A172 (cell line): ENCODE data around the gene SDHB. TPM values are rescaled to one million over a fixed set of nuclear protein-coding genes. Genes with fewer than 3 reads are reported as not detected.

Experiments
- DNase-seq: peaks from one replicate; pipeline ENCODE4 v3.0.0-alpha.2; 2015; ENCODE audit warnings: low spot score
- total RNA-seq: library from RNA; depleted of rRNA; stranded (reverse); fragments of >200 nt; shearing (Covaris generic); gene quantifications from 2 replicates; pipeline ENCODE4 v1.2.3, GENCODE V29; 2014; rRNA removed

The SDHB gene
- 186 and 241 TPM in 2 replicates for total RNA-seq

DNA sequence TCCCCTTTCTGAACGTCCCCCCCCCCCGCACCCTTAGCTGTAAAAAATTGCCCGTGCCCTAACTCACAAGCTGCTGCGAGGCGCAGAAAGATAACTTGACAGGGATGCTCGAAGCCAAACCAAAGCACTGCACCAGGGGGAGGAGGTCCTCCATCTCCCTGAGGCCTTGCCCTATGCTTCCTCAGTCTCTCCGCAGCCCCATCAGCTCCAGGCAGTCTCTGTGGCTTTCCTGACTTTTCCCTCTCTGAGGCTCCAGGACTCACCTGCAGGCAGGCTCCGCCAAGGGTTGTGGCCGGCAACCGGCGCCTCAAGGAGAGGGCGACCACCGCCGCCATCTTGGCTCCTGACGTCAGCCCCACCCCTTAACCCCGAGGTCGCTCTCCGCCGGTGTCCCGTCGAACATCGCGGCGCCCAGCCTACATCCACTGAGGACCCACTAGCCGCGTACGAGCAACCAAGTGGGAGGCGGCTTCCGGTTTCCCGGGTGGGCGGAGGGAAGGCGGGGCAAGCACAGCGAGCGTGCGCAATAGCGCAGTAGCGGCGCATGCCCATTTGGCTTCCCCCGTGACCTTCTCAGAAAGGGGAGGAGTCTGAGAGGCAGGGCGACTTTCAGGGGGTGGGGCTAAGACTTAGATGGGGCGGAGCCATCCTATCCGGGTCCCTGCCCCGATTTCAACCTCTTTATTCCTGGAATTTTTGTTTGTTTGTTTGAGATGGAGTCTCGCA is at the start of gene SDHB:
Gene SDHB, minus strand, starts transcription at position 348 of the 726 bp plus-strand sequence. Its CDS starts 13 bp downstream, at position 335.
- DNase-seq: peak; percentile 87

DNA sequence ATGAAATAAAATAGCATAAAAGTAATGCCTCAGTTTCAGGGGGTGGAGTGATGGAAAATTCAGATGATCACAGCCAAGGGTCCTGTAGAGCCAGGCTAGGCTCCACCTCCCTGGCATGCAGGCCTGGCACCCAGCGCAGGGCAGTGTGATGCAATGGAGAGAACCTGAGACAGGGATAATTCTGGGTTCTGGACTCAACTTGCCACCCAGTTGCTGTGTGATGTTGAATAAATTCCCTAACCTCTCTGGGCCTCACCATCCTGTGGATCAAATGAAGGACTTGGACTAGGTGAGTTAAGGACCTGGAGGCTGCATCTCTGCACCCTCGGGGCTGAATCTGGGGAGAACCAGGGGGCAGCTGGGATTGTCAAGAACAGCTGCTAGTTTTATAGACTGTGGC is 48.4 kb upstream of the SDHB start:
- DNase-seq: no peak

DNA sequence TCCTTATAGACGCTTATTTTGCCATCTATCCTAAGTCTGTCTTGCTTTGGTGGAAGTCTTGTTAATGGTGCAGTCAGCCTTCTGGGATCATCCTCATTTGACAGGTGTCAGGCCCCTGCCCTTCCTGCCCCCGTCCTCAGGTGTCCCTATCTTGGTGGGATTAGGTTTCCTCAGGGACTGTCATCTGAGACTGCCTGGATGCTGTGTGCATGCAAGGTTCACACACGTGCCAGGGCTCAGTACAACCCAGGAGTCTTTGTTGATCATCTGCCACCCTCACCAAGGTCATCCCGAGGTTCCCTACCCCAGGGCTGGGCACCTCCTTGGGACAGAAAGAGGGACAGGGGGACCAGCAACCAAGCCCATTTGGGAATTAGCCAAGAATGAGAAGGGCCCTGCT is 47.4 kb upstream of the SDHB start:
- DNase-seq: no peak

DNA sequence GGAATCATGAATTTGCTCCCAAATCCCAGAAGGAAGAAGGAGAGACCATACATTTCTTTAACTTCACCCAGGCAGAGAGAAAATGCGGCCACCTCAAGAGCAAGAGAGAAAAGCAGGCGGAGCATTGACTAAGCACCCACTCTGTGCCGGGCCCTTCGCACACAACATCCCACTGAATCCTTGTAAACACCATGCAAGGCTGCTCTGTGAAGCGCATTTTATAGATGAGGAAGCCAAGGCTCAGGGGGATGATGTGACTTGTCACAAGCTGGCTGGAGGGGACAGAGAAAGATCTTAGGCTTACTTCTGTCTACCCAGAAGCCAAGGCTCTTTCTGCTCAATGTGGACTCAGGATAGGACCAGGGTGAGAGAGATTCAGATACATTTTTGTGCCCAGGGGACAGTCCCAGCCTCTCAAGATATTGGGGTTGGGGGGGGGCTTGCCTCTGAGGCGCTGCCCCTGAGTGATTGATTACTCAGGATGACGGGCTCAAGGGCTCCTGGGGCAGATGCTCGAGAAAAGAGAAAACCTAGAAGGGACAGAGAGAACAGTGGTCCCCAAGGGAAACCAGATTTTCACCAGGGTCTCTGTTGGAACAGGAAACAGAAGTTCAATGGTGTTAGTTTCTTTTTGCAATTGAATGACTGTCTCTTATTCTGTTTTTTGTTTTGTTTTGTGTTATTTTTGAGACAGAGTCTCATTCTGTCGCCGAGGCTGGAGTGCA is 45.9 kb upstream of the SDHB start:
- no peak for DNase-seq

DNA sequence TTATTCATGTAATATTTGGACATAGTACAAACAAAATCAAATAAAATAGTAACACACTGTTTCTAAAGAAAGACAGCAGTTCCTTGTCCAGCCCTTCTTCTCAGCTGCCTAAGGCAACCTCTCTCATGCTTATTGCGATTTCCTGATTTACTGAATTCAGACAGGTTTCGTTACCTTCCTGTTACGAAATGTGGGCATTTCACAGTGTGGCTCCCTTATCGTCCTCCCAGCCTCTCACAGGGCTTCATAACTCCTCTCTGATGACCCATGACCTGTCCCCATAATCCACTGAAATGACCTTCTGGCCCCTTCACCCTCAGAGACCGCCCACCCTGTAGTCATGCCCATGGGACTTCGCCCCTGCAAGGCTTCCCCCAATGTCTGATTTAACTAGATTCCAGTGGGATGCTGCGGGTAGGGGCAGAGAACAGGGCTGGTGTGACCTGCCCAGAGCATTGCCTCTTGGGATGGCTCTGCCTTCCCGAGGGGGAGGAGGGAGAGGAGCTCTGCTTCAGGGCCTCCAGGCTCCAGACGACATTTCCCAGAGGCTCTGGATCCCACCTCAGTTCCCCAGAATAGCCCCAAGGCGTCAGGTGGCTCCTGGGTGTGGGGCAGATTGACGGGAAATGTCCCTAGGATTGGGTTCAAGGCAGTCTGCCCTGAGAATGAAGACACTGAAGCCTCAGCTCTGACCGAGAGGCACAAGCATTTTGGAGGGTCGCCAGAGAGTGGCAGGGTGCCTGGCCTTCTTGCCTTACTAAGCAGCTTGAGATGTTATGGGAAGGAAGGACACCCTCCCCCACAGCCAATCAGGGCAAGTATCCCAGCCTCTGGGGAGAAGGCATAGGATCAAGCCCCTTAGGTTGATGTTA is 44.9 kb upstream of the SDHB start:
- DNase-seq: no peak

DNA sequence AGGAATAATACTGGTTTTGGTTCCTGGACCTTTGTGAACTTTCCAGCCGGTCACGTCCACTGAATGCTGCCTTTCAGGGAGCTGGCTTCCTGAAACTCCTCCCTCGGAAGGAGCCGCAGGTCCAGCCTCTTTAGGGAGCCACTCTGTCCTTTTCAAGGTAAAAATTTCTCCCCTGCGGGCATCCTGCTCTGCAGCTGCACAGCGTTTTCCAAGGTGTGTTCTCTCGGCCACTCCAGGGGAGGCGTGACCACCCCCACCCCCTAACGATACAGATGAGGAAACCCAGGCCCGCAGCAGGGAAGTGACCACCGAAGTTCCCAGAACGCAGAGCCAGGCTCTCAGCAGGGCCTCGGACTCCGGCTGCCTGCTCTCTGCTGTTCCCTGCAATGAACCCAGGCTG is 44.0 kb upstream of the SDHB start:
- DNase-seq: no peak

DNA sequence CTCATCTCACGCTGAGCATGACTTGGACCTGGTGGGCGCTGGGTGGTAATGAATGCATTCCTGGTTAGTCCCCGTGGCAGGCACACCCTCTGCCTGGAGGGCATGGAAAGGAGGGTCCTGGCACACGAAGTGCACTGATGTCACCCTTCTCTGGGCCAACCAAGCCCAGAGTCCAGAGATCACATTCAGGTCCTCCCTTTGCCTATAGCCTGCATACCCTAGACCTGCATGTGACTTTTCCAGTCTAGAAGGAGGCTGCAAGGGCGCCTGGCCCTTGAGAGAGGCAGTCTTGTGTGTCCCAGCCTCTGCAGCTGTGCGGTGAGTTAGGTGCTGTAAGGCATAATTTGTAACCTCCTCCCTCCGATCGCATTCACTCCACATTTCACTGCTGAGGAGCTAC is 43.3 kb upstream of the SDHB start:
- no peak for DNase-seq

DNA sequence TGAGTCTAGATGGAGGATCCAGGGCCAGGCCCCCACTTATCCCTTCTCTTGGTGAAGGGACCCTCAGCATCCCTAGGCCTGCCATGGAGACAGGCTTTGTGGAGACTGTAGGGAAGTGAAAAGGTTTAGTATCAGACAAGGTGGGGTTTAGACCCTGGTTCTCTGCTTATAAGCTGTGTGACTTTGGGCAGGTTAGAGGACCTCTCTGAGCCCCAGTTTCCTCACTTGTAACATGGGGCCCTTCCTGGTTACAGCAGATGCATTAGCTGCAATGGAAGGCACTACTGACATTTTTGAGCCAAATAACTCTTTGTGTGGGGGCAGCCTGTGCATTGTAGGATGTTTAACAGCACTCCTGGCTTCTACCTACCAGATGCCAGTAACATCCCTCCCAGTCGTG is 42.8 kb upstream of the SDHB start:
- no peak for DNase-seq

DNA sequence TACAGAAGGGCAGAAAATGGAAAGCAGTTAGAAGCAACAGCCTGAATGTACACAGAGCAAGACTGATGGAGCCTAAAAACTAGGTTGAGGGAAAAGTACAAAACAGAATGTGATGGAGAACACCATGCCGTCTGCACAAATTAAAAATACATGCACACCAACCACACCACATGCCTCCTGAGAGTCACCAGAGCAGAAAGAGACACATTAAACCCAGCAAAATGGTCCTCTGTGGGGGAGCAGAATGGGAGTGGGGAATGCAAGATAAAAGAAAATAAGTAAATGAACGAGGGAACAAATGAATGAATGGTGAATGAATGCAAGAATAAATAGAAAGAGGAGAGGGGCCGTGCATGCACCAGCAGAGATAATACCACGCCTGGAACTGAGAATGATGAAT is 41.3 kb upstream of the SDHB start:
- DNase-seq: no peak

DNA sequence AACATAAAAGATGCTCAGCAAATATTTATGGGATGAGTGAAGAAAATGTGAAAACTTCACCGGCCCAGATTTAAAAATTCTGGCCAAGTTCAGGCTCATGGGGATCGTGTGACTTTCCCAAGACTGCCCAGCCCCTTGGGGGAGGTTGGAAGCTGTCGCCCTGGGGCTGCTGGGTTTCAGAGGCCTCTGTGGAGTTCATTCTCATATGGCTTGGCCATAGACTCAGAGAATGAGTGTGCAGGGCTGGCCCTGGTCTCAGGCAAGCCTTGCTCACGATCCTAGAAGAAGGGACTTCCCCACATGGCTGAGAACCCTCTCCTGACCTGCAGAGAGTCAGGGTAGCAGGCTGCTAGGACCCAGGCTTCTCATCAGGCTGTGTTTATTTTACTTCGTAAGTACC is 40.8 kb upstream of the SDHB start:
- DNase-seq: no peak

DNA sequence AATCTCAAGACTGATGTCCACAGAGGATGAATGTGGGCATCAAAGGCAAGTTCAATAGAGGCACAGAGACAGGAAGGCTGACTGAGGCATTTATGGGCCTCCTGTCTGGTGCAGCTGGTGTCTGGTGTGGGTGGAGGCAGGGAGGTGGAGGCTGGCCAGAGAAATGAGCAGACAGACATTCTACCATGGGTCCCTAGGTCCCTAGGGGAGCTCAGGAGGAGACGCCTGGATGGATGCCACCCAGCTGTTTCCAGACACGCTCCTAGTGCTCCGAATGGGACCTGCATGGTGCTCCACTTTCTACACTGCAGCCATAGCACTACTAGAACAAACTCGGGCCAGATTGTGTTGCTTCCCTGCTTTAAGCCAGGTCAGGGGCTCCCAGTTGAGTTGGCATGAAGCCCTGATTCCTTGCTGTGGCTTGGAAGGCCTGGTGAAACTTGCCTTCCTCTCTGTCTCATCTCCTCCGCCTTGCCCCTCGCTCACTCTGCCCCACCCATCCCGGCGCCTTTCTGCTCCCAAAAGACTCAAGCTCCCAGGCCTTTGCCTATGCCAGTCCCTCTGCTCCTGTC is 40.1 kb upstream of the SDHB start:
- no peak for DNase-seq

DNA sequence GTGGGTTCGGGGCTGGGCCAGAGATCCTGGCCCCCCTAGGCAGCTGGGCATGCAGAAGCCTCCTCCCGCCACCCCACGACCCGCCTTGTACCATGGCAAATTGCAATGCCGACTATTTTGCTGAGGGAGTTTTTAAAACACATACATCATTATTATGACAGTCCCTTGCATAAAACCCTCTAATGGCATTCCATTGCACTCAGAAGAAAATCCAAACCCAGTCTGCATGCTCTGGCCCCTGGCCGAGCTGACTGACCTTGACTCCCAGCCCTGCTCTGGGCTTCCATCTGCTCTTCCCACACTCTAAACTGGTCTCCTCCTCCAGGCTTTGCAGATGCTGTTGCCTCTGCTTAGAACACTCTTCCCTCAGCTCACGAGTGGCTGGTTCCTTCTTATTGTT is 37.4 kb upstream of the SDHB start:
- no peak for DNase-seq

DNA sequence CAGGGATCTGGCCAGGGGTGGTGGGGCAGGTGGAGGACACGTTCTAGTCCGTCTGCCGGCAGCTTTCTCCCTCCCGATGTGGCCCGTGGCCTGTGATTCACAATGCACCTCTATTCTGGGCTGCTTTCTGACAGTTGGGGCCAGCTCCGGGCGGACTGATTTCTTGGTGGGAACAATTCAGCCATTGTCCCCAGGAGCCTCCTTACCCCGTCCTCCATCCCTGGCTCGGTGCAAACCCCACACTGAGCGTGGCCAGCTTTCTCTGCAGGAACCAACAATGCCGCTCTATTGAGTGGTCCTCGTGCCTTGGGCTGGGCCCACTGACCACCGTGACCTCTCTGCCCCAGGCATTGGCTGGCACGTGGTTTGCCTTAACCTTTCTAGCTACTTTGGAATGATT is 35.7 kb upstream of the SDHB start:
- no peak for DNase-seq

DNA sequence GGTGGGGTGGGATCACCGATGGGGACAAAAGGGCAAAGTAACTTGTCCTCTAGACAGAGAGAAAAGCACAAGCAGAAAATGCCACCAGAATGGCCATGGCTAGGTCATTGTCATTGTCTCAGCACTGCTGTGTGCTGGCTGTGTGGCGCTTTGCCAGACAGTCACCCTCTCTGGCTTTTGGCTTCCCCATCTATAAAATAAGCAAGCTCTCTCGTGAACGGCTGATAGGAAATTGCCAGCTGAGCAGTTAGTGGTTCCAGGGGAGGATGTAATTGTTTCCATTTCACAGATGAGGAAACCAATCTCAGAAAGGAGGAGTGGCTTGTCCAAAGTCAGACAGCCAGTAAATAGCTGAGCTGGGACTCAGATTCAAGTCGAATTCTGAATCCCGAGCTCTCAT is 32.9 kb upstream of the SDHB start:
- DNase-seq: no peak

DNA sequence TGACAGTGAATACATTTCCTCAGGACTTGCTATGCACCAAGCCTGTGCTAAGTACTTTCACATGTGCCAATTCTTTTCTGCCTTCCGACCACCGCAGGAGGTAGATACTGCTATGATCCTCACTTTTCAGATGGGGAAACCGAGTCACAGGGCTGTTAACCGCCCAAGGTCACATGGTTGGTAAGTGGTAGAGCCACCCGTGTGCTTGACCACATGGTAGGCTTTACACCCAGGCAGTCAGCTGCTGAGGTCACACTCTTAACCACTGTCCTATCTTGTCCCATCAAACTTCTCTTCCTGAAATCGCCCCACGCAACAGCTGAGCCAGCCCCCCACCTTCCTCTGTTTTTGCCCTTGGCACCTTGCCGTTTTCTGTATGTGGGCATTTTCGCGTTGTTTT is 31.0 kb upstream of the SDHB start:
- no peak for DNase-seq

DNA sequence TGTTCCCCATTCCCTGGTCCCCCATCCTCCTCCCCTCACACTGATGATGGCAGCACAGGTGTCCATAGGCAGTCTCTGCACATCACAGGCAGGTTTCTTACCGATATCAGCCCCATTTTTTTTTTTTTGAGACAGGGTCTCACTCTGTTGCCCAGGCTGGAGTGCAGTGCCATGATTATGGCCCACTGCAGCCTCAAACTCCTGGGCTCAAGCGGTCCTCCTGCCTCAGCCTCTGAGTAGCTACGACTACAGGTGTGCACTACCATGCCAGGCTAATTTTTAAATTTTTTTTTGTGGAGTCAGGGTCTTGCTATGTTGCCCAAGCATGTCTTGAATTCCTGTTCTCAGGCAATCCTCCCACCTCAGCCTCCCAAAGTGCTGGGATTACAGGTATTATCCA is 28.9 kb upstream of the SDHB start:
- no peak for DNase-seq

DNA sequence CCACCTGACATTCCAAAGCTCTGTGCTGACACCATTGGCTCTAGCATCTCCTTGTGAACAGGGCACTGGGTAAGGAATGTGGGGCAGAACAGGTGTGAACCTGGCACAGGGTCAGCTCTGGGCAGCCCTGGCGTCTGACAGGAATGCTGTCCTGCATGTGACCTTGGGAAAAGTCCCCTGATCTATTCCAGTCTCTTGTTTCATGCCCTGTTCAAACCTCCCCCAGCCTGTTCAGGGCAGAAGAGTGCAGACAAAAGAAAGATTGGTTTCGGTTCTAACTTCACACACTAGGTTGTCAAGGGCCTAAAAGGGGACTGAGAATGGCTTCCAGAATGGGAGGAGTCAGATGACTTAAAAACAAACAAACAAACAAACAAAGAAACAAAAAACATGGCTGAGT is 27.6 kb upstream of the SDHB start:
- DNase-seq: no peak

DNA sequence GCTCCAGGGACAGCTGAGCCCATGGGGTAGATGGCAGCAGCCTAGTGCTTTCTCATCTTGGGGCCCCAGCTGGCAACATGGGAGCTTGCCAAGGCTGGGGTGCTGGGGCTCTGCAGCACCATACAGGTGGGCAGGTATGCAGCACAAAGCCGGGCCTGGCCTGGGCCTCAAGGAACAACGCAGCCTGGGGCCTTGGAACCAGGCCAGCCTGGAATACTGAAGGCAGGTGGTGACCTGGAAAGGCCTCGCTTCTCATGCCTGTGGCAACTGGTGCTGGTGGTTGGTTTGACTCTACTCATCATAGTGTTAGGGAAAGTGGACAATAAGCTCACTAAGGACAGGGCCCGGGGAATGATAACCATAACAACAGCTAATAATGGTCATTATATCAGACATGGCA is 27.0 kb upstream of the SDHB start:
- no peak for DNase-seq

DNA sequence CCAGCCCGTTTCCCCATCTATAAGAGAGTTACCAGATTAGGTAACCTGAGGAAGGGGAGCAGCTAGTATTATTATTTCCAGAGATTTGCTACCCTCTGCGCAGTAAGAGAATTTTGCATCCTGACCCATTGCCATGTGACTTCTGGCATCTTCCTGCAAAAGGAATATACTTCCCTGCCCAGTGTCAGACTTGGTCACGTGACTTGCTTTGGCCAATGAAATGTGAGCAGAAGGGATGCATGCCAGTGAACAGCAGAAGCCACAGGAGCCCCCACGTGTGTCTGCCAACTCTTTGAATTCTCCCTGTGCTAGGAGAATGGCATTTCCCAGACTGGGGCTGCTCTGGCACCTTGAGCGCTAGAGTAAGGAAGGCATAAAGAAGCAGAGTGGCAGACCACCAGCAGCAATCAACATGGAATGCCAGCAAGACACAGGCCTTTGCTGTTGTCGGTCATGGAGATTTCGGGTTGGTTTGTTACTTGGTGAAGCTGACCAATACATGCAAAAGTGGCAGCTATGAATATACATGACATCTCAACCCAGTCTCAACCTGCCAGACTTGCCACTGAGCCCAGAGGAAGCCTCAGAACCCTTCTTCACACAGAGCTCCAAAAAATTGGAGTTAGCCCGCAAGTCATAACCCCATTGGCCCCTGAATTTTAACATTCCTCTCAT is 26.4 kb upstream of the SDHB start:
- DNase-seq: no peak

DNA sequence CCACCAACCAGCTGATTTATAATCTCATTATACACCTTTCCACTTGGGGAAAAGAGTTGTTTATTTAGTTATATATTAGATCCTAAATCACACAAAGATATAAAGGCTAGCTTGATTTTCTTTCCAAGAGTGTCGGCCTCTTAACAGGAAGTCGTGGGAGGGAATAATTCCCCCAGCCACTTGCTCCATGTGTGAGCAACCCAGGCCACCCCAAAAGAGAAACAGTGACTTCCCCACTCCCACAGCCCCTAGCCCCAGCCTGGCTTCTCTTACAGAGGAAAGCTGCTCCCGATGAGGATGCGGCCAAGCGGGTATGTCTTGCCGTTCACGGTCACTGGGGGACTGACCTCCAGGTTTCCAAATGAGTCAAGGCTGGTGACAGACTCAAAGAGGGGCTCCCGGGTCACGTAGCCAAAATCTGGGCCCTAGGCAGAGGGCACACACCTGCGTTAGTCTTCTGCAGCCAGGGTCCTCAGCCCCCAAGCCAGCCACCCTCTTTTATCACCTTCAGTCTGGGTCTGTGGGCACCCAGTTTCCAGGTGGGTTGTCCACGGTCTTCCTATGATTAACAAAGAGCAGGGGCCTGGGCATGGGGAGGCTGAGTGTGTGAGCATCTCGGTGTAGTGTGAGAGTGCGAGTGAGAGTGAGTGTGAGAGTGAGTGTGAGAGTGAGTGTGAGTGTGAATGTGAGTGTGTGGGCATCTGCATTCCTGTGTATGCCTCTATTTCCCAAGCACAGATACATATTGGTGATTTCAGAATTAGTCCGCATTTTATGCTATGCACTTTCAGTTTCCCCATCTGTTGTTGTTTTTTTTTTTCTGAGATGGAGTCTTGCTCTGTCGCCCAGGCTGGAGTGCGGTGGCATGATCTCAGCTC is 25.4 kb upstream of the SDHB start:
- no peak for DNase-seq
